ENCODE measurements around the gene TMEM222. TPM values are rescaled to one million over a fixed set of nuclear protein-coding genes. Genes with fewer than 3 reads are reported as not detected.

TMEM222 gene
- total and polyA plus RNA-seq, 2 of the 4 experiments (the other 2 are of a cell fraction), result 19.9 to 54.1 TPM

- Histone ChIP-seq H3K18ac (ENCODE audit: low read depth, low read length) (no peak overlapping the region), H3K36me3 (ENCODE audit: control insufficient read depth, insufficient read depth, low read length) (no peaks in the 10 kb centered on the region), H2BK20ac (ENCODE audit: low read depth, low read length) (no peak overlapping the region), H3K9me3 (ENCODE audit: control insufficient read depth, insufficient read depth, low read length) (no peaks in the 10 kb centered on the region), H3K79me1 (ENCODE audit: low read depth in 1 of 2, low read length in 2 of 2) (no peaks in the 10 kb centered on the region), H2AK5ac (ENCODE audit: low read depth, low read length) (no peak overlapping the region), H3K4me3 (ENCODE audit: insufficient read depth, low read depth, low read length) (no peak overlapping the region), H4K8ac (ENCODE audit: low read depth in 2 of 2, low read length in 2 of 2) (no peak overlapping the region), H3K4me1 (ENCODE audit: control insufficient read depth, insufficient read depth, low read length) (no peaks in the 10 kb centered on the region), H2AK9ac (replicated peaks; ENCODE audit: low read depth, low read length, poor library complexity) (peak overlapping the region; percentile 70), H3K4ac (ENCODE audit: low read depth, low read length) (no peak overlapping the region), H4K91ac (ENCODE audit: insufficient read depth, low read depth, low read length) (no peak overlapping the region), H2BK5ac (ENCODE audit: low read depth, low read length, poor library complexity, severe bottlenecking) (no peak overlapping the region), H3K9me1 (ENCODE audit: insufficient read depth, low read length) (no peaks in the 10 kb centered on the region), H3K27me3 (ENCODE audit: control insufficient read depth, insufficient read depth, low read length) (peaks cover 34% of the 10 kb centered on the region), H3K23ac (ENCODE audit: low read depth, low read length) (no peak overlapping the region), H3K56ac (ENCODE audit: extremely low read depth, insufficient read depth, low read length) (no peak overlapping the region), H3K4me2 (ENCODE audit: low read depth, low read length) (no peak overlapping the region), H4K5ac (ENCODE audit: low read depth, low read length) (no peak overlapping the region), H4K20me1 (ENCODE audit: insufficient read depth, low read length) (no peaks in the 10 kb centered on the region; the same call in 1 of the 2 replicates), H2BK15ac (ENCODE audit: low read depth, low read length) (no peak overlapping the region), H3K27ac (ENCODE audit: insufficient read depth, low read length) (no peak overlapping the region), H3K14ac (replicated peaks; ENCODE audit: low read depth, low read length) (no peak overlapping the region), H2BK120ac (ENCODE audit: low read depth, low read length) (no peak overlapping the region), H3K9ac (ENCODE audit: low read depth, low read length) (no peak overlapping the region), H2AFZ (replicated peaks; ENCODE audit: low read length, poor library complexity) (no peak overlapping the region)
- ChIA-PET POLR2A (ENCODE audit: unreplicated experiment) (no interaction called here), CTCF (no interaction called here)
- no TSS peak for BruUV-seq (replicated peaks)
- in situ Hi-C loops (cut with MboI; ENCODE audit: low sequenced_read_pairs), result no loop called here
- intact Hi-C loops (cut with micrococcal nuclease), result no loop called here
- no peak for ATAC-seq (ENCODE audit: low read depth)
- TF ChIP-seq RFX5 (IDR thresholded peaks at IDR 0.05; ENCODE audit: low read depth, low read length), result no peak
- no peak for TF ChIP-seq CHD1 (IDR thresholded peaks at IDR 0.05; ENCODE audit: low read depth, low read length)
- no peak for TF ChIP-seq BHLHE40 (IDR thresholded peaks at IDR 0.05; ENCODE audit: low read depth, low read length)
- no peak for TF ChIP-seq FOS (IDR thresholded peaks at IDR 0.05; ENCODE audit: low read depth, low read length)
- no peak for TF ChIP-seq CTCF (conservative IDR thresholded peaks at IDR 0.05; ENCODE audit: low read depth, low read length)
- no peak for TF ChIP-seq RAD21 (IDR thresholded peaks at IDR 0.05; ENCODE audit: low read length)
- TF ChIP-seq SMC3 (IDR thresholded peaks at IDR 0.05; ENCODE audit: low read depth, low read length), result no peak
- no peak for TF ChIP-seq MAFK (IDR thresholded peaks at IDR 0.05; ENCODE audit: low read depth, low read length)
- no peak for TF ChIP-seq POLR2A (IDR thresholded peaks at IDR 0.05; ENCODE audit: low read depth, low read length)
- TF ChIP-seq CEBPB (IDR thresholded peaks at IDR 0.05; ENCODE audit: low read depth, low read length), result no peak
- no peak for TF ChIP-seq ELK1 (IDR thresholded peaks at IDR 0.05; ENCODE audit: borderline replicate concordance, low read depth, low read length)
- TF ChIP-seq MAZ (IDR thresholded peaks at IDR 0.05; ENCODE audit: borderline replicate concordance, low read depth, low read length), result no peak
- no peak for TF ChIP-seq MXI1 (IDR thresholded peaks at IDR 0.05; ENCODE audit: borderline replicate concordance, low read depth, low read length)
- TF ChIP-seq RCOR1 (IDR thresholded peaks at IDR 0.05; ENCODE audit: insufficient replicate concordance, low read length), result no peak
- TF ChIP-seq NFE2L2 (IDR thresholded peaks at IDR 0.05; ENCODE audit: low read depth, low read length), result no peak
- TF ChIP-seq USF2 (IDR thresholded peaks at IDR 0.05; ENCODE audit: low read depth, low read length), result no peak
- WGBS, 2 experiments (ENCODE audit: extremely low coverage in 2 of 2, insufficient read length in 1 of 2), result 85% methylated on average over 3 of the region's 11 CpGs; no CpG with 5 or more reads in 1 of the 2 experiments
- no peak for DNase-seq
- dilution Hi-C loops (cut with HindIII; ENCODE audit: low sequenced_read_pairs, unreplicated experiment), result no loop called here
Measured at GRCh38 chr1:27379564-27380122, 57.7 kb downstream of the TMEM222 start.

All from IMR-90 (cell line).